ENCODE data around the gene LRRC61.
"Not testable (repeated sequence)": the region's sequence is repeated elsewhere in the genome, so short reads cannot be mapped to it uniquely, and the experiment has no call there.

Gene LRRC61

GRCh38 chr7:150382844-150383225 is 59.7 kb downstream of the LRRC61 start:
- H3K23ac ChIP-seq (ENCODE audit: low read length), result no peak overlapping the region
- H4K8ac ChIP-seq (ENCODE audit: low read depth, low read length), result no peak overlapping the region
- no peaks in the 10 kb centered on the region for H3K27me3 ChIP-seq (ENCODE audit: insufficient read depth, low read length, poor library complexity)
- WGBS (ENCODE audit: extremely low coverage, insufficient coverage, low lambda C conversion rate), result no CpG with 5 or more reads among the region's 4 CpGs
- H3K79me2 ChIP-seq (ENCODE audit: control insufficient read depth, insufficient read depth, low read length), result peaks cover 32% of the 10 kb centered on the region
- H2BK120ac ChIP-seq (ENCODE audit: low read depth, low read length), result no peak overlapping the region
- no peak overlapping the region for H2BK15ac ChIP-seq (replicated peaks; ENCODE audit: low read depth)
- no peak overlapping the region for H4K5ac ChIP-seq (ENCODE audit: low read length)
- no peak for DNase-seq
- no peaks in the 10 kb centered on the region for H3K36me3 ChIP-seq (ENCODE audit: control insufficient read depth, insufficient read depth, low read length)
- no peak overlapping the region for H3K4me2 ChIP-seq (ENCODE audit: low read length)
- H3K56ac ChIP-seq (ENCODE audit: low read length), result peak overlapping the region; percentile 34
- H3K18ac ChIP-seq (ENCODE audit: low read length), result no peak overlapping the region
- H3K9ac ChIP-seq (ENCODE audit: low read length), result peak overlapping the region; percentile 24
- H3K27ac ChIP-seq (ENCODE audit: low read depth, low read length), result no peak overlapping the region
- no peak overlapping the region for H3K4me3 ChIP-seq (ENCODE audit: low read length)
- peaks cover 25% of the 10 kb centered on the region for H3K79me1 ChIP-seq (ENCODE audit: low read length)
- H2BK5ac ChIP-seq (ENCODE audit: low read length), result no peak overlapping the region
- no peak overlapping the region for H3K4ac ChIP-seq (ENCODE audit: low read depth, low read length)
- peaks cover 23% of the 10 kb centered on the region for H3K4me1 ChIP-seq (ENCODE audit: control insufficient read depth, low read depth, low read length)
- no peak overlapping the region for H2AK5ac ChIP-seq (ENCODE audit: low read length)

- no peaks in the 10 kb centered on the region for H3K36me3 ChIP-seq (ENCODE audit: control insufficient read depth, insufficient read depth, low read length)
- no peak overlapping the region for H4K8ac ChIP-seq (ENCODE audit: low read depth, low read length)
- H3K9ac ChIP-seq (ENCODE audit: low read length), result peak overlapping the region; percentile 42
- DNase-seq, result peak; percentile 98
- H3K4ac ChIP-seq (ENCODE audit: low read depth, low read length), result no peak overlapping the region
- H3K56ac ChIP-seq (ENCODE audit: low read length), result peak overlapping the region; percentile 54
- no peak overlapping the region for H2AK5ac ChIP-seq (ENCODE audit: low read length)
- peaks cover 32% of the 10 kb centered on the region for H3K79me2 ChIP-seq (ENCODE audit: control insufficient read depth, insufficient read depth, low read length)
- no peak overlapping the region for H3K4me3 ChIP-seq (ENCODE audit: low read length)
- no peak overlapping the region for H3K4me2 ChIP-seq (ENCODE audit: low read length)
- H2BK5ac ChIP-seq (ENCODE audit: low read length), result no peak overlapping the region
- no CpG with 5 or more reads among the region's 22 CpGs for WGBS (ENCODE audit: extremely low coverage, insufficient coverage, low lambda C conversion rate)
- no peak overlapping the region for H3K23ac ChIP-seq (ENCODE audit: low read length)
- H3K79me1 ChIP-seq (ENCODE audit: low read length), result peaks cover 25% of the 10 kb centered on the region
- H3K27me3 ChIP-seq (ENCODE audit: insufficient read depth, low read length, poor library complexity), result no peaks in the 10 kb centered on the region
- peak overlapping the region; percentile 33 for H3K18ac ChIP-seq (ENCODE audit: low read length)
- H2BK15ac ChIP-seq (replicated peaks; ENCODE audit: low read depth), result no peak overlapping the region
- H3K27ac ChIP-seq (ENCODE audit: low read depth, low read length), result peak overlapping the region; percentile 4
- no peak overlapping the region for H4K5ac ChIP-seq (ENCODE audit: low read length)
- H2BK120ac ChIP-seq (ENCODE audit: low read depth, low read length), result no peak overlapping the region
- peaks cover 23% of the 10 kb centered on the region for H3K4me1 ChIP-seq (ENCODE audit: control insufficient read depth, low read depth, low read length)
These were observed 60.7 kb downstream of the LRRC61 start for GRCh38 chr7:150383710-150384397.

GRCh38 chr7:150384406-150385301 is 61.5 kb downstream of the LRRC61 start:
- H3K9ac ChIP-seq (ENCODE audit: low read length), result peak overlapping the region; percentile 11
- peak overlapping the region; percentile 33 for H3K18ac ChIP-seq (ENCODE audit: low read length)
- H2AK5ac ChIP-seq (ENCODE audit: low read length), result peak overlapping the region; percentile 9
- no peak overlapping the region for H3K23ac ChIP-seq (ENCODE audit: low read length)
- H3K56ac ChIP-seq (ENCODE audit: low read length), result peak overlapping the region; percentile 56
- H2BK15ac ChIP-seq (replicated peaks; ENCODE audit: low read depth), result no peak overlapping the region
- no peak overlapping the region for H3K4ac ChIP-seq (ENCODE audit: low read depth, low read length)
- DNase-seq, result no peak
- peaks cover 25% of the 10 kb centered on the region for H3K79me1 ChIP-seq (ENCODE audit: low read length)
- no peak overlapping the region for H2BK120ac ChIP-seq (ENCODE audit: low read depth, low read length)
- H3K27ac ChIP-seq (ENCODE audit: low read depth, low read length), result peak overlapping the region; percentile 4
- no peak overlapping the region for H3K4me3 ChIP-seq (ENCODE audit: low read length)
- peaks cover 2% of the 10 kb centered on the region for H3K36me3 ChIP-seq (ENCODE audit: control insufficient read depth, insufficient read depth, low read length)
- WGBS (ENCODE audit: extremely low coverage, insufficient coverage, low lambda C conversion rate), result no CpG with 5 or more reads among the region's 15 CpGs
- no peak overlapping the region for H4K5ac ChIP-seq (ENCODE audit: low read length)
- H2BK5ac ChIP-seq (ENCODE audit: low read length), result no peak overlapping the region
- H3K27me3 ChIP-seq (ENCODE audit: insufficient read depth, low read length, poor library complexity), result no peaks in the 10 kb centered on the region
- H3K79me2 ChIP-seq (ENCODE audit: control insufficient read depth, insufficient read depth, low read length), result peaks cover 32% of the 10 kb centered on the region
- peaks cover 23% of the 10 kb centered on the region for H3K4me1 ChIP-seq (ENCODE audit: control insufficient read depth, low read depth, low read length)
- H3K4me2 ChIP-seq (ENCODE audit: low read length), result no peak overlapping the region
- no peak overlapping the region for H4K8ac ChIP-seq (ENCODE audit: low read depth, low read length)

GRCh38 chr7:150385302-150385723 is 62.2 kb downstream of the LRRC61 start:
- peaks cover 23% of the 10 kb centered on the region for H3K79me1 ChIP-seq (ENCODE audit: low read length)
- H2BK120ac ChIP-seq (ENCODE audit: low read depth, low read length), result no peak overlapping the region
- peaks cover 2% of the 10 kb centered on the region for H3K36me3 ChIP-seq (ENCODE audit: control insufficient read depth, insufficient read depth, low read length)
- no peak overlapping the region for H3K4me2 ChIP-seq (ENCODE audit: low read length)
- H3K27me3 ChIP-seq (ENCODE audit: insufficient read depth, low read length, poor library complexity), result no peaks in the 10 kb centered on the region
- H4K5ac ChIP-seq (ENCODE audit: low read length), result no peak overlapping the region
- no peak overlapping the region for H2BK15ac ChIP-seq (replicated peaks; ENCODE audit: low read depth)
- peaks cover 20% of the 10 kb centered on the region for H3K4me1 ChIP-seq (ENCODE audit: control insufficient read depth, low read depth, low read length)
- no peak overlapping the region for H4K8ac ChIP-seq (ENCODE audit: low read depth, low read length)
- H3K23ac ChIP-seq (ENCODE audit: low read length), result no peak overlapping the region
- no peak overlapping the region for H3K18ac ChIP-seq (ENCODE audit: low read length)
- no peak overlapping the region for H2AK5ac ChIP-seq (ENCODE audit: low read length)
- H3K4me3 ChIP-seq (ENCODE audit: low read length), result no peak overlapping the region
- H3K79me2 ChIP-seq (ENCODE audit: control insufficient read depth, insufficient read depth, low read length), result peaks cover 29% of the 10 kb centered on the region
- no peak overlapping the region for H3K56ac ChIP-seq (ENCODE audit: low read length)
- no peak overlapping the region for H2BK5ac ChIP-seq (ENCODE audit: low read length)
- no peak overlapping the region for H3K27ac ChIP-seq (ENCODE audit: low read depth, low read length)
- no peak overlapping the region for H3K9ac ChIP-seq (ENCODE audit: low read length)
- DNase-seq, result no peak
- no CpG with 5 or more reads among the region's 14 CpGs for WGBS (ENCODE audit: extremely low coverage, insufficient coverage, low lambda C conversion rate)
- H3K4ac ChIP-seq (ENCODE audit: low read depth, low read length), result no peak overlapping the region

- not testable (repeated sequence) for H3K36me3 ChIP-seq (ENCODE audit: control insufficient read depth, insufficient read depth, low read length); H3K4ac ChIP-seq (ENCODE audit: low read depth, low read length); DNase-seq; H4K8ac ChIP-seq (ENCODE audit: low read depth, low read length); H4K5ac ChIP-seq (ENCODE audit: low read length); H3K4me2 ChIP-seq (ENCODE audit: low read length); H2AK5ac ChIP-seq (ENCODE audit: low read length); H3K27me3 ChIP-seq (ENCODE audit: insufficient read depth, low read length, poor library complexity); H2BK15ac ChIP-seq (replicated peaks; ENCODE audit: low read depth); H3K18ac ChIP-seq (ENCODE audit: low read length); H3K56ac ChIP-seq (ENCODE audit: low read length); H2BK5ac ChIP-seq (ENCODE audit: low read length); H2BK120ac ChIP-seq (ENCODE audit: low read depth, low read length); H3K27ac ChIP-seq (ENCODE audit: low read depth, low read length); H3K9ac ChIP-seq (ENCODE audit: low read length); H3K4me3 ChIP-seq (ENCODE audit: low read length); H3K23ac ChIP-seq (ENCODE audit: low read length)
- Histone ChIP-seq H3K4me1 (ENCODE audit: control insufficient read depth, low read depth, low read length) (peaks cover 14% of the 10 kb centered on the region), H3K79me2 (ENCODE audit: control insufficient read depth, insufficient read depth, low read length) (peaks cover 23% of the 10 kb centered on the region), H3K79me1 (ENCODE audit: low read length) (peaks cover 18% of the 10 kb centered on the region)
- WGBS (ENCODE audit: extremely low coverage, insufficient coverage, low lambda C conversion rate), result no CpG with 5 or more reads among the region's 6 CpGs
These were observed 62.7 kb downstream of the LRRC61 start for GRCh38 chr7:150385884-150386283.
